ENCODE measurements around the gene CACNA1G. TPM values are rescaled to one million over a fixed set of nuclear protein-coding genes. Genes with fewer than 3 reads are reported as not detected.

CACNA1G gene
- total and polyA plus RNA-seq, 2 donors (not counting 1 experiment from before 2014, with no cell fraction given): 0.08 to 0.99 TPM

DNA sequence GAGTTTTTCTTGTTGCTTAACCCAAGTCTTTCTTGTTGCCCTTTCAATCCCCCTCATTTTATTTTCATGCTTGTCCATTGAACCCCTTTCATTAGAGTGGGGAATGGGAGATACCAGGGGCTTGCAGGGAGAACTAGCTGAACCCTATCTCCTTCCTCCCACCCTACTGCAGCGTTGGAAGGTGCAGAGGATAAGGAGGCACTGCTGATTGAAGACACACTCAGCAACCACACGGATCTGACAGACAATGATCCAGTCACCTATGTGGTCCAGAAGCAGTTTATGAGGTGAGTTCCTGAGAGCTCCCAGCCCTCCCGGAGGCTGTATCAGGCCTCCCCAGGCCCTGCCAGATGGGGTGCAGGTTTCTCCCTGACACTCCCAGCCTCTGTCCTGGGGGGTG, 114.7 kb downstream of the CACNA1G start:
- Histone ChIP-seq H3K27ac (ENCODE audit: insufficient read depth, low read length) (no peak overlapping the region), H3K4me2 (ENCODE audit: extremely low read depth, insufficient read depth, low read length) (no peak overlapping the region), H3K79me2 (ENCODE audit: control insufficient read depth, insufficient read depth, low read length) (no peaks in the 10 kb centered on the region), H3K4me3 (replicated peaks in 1 of 4; ENCODE audit: control extremely low read depth in 1 of 4, insufficient read depth in 1 of 4, low read depth in 3 of 4, low read length in 4 of 4) (no peak overlapping the region), H3K9ac (ENCODE audit: insufficient read depth, low read length) (no peak overlapping the region), H3K9me3 (ENCODE audit: control insufficient read depth, insufficient read depth, low read depth, low read length) (no peaks in the 10 kb centered on the region), H2AFZ (ENCODE audit: low read length) (no peak overlapping the region), H3K36me3 (ENCODE audit: control insufficient read depth, insufficient read depth, low read length) (no peaks in the 10 kb centered on the region), H3K4me1 (ENCODE audit: control insufficient read depth, extremely low read depth, insufficient read depth, low read length) (peaks cover 4% of the 10 kb centered on the region), H3K27me3 (ENCODE audit: control insufficient read depth, insufficient read depth, low read length) (no peaks in the 10 kb centered on the region), H4K20me1 (ENCODE audit: control insufficient read depth, extremely low read depth, insufficient read depth, low read length) (no peaks in the 10 kb centered on the region)
- TF ChIP-seq CTCF (conservative IDR thresholded peaks at IDR 0.05 in 1 of 2, IDR thresholded peaks at IDR 0.05 in 1 of 2; ENCODE audit: low read depth in 1 of 2, low read length in 2 of 2): no peak
- no peak for TF ChIP-seq EZH2 (IDR thresholded peaks at IDR 0.05; ENCODE audit: low read length, missing control alignments)
- no peak for DNase-seq (ENCODE audit: low read depth in 2 of 2)

GRCh38 chr17:50675627-50676026, 115.1 kb downstream of the CACNA1G start:
- H2AFZ ChIP-seq (ENCODE audit: low read length): no peak overlapping the region
- no peaks in the 10 kb centered on the region for H3K27me3 ChIP-seq (ENCODE audit: control insufficient read depth, insufficient read depth, low read length)
- DNase-seq (ENCODE audit: low read depth in 2 of 2): no peak
- H3K9me3 ChIP-seq (ENCODE audit: control insufficient read depth, insufficient read depth, low read depth, low read length): no peaks in the 10 kb centered on the region
- H4K20me1 ChIP-seq (ENCODE audit: control insufficient read depth, extremely low read depth, insufficient read depth, low read length): no peaks in the 10 kb centered on the region
- peaks cover 3% of the 10 kb centered on the region for H3K4me1 ChIP-seq (ENCODE audit: control insufficient read depth, extremely low read depth, insufficient read depth, low read length)
- no peaks in the 10 kb centered on the region for H3K79me2 ChIP-seq (ENCODE audit: control insufficient read depth, insufficient read depth, low read length)
- no peak overlapping the region for H3K4me2 ChIP-seq (ENCODE audit: extremely low read depth, insufficient read depth, low read length)
- H3K4me3 ChIP-seq (replicated peaks in 1 of 4; ENCODE audit: control extremely low read depth in 1 of 4, insufficient read depth in 1 of 4, low read depth in 3 of 4, low read length in 4 of 4): no peak overlapping the region
- H3K9ac ChIP-seq (ENCODE audit: insufficient read depth, low read length): no peak overlapping the region
- TF ChIP-seq CTCF (conservative IDR thresholded peaks at IDR 0.05 in 1 of 2, IDR thresholded peaks at IDR 0.05 in 1 of 2; ENCODE audit: low read depth in 1 of 2, low read length in 2 of 2) (no peak), EZH2 (IDR thresholded peaks at IDR 0.05; ENCODE audit: low read length, missing control alignments) (no peak)
- no peak overlapping the region for H3K27ac ChIP-seq (ENCODE audit: insufficient read depth, low read length)
- no peaks in the 10 kb centered on the region for H3K36me3 ChIP-seq (ENCODE audit: control insufficient read depth, insufficient read depth, low read length)

GRCh38 chr17:50676065-50676975, 115.8 kb downstream of the CACNA1G start:
- DNase-seq (ENCODE audit: low read depth in 2 of 2): no peak
- no peak overlapping the region for H3K4me2 ChIP-seq (ENCODE audit: extremely low read depth, insufficient read depth, low read length)
- no peaks in the 10 kb centered on the region for H3K9me3 ChIP-seq (ENCODE audit: control insufficient read depth, insufficient read depth, low read depth, low read length)
- H4K20me1 ChIP-seq (ENCODE audit: control insufficient read depth, extremely low read depth, insufficient read depth, low read length): no peaks in the 10 kb centered on the region
- no peak overlapping the region for H2AFZ ChIP-seq (ENCODE audit: low read length)
- H3K36me3 ChIP-seq (ENCODE audit: control insufficient read depth, insufficient read depth, low read length): no peaks in the 10 kb centered on the region
- no peak overlapping the region for H3K27ac ChIP-seq (ENCODE audit: insufficient read depth, low read length)
- no peak overlapping the region for H3K4me3 ChIP-seq (replicated peaks in 1 of 4; ENCODE audit: control extremely low read depth in 1 of 4, insufficient read depth in 1 of 4, low read depth in 3 of 4, low read length in 4 of 4)
- H3K9ac ChIP-seq (ENCODE audit: insufficient read depth, low read length): no peak overlapping the region
- no peak for TF ChIP-seq EZH2 (IDR thresholded peaks at IDR 0.05; ENCODE audit: low read length, missing control alignments)
- no peak for TF ChIP-seq CTCF (conservative IDR thresholded peaks at IDR 0.05 in 1 of 2, IDR thresholded peaks at IDR 0.05 in 1 of 2; ENCODE audit: low read depth in 1 of 2, low read length in 2 of 2)
- no peaks in the 10 kb centered on the region for H3K79me2 ChIP-seq (ENCODE audit: control insufficient read depth, insufficient read depth, low read length)
- no peaks in the 10 kb centered on the region for H3K27me3 ChIP-seq (ENCODE audit: control insufficient read depth, insufficient read depth, low read length)
- H3K4me1 ChIP-seq (ENCODE audit: control insufficient read depth, extremely low read depth, insufficient read depth, low read length): peaks cover 3% of the 10 kb centered on the region

Other genes starting within 250 kb of the CACNA1G start
- gene XYLT2, start 214.6 kb upstream of the CACNA1G start, total RNA-seq: 32.9 and 43.9 TPM in 2 replicates
- 11.3 and 12.7 TPM in 2 replicates for gene XYLT2, start 214.6 kb upstream of the CACNA1G start, polyA plus RNA-seq
- 43.4 and 53.3 TPM in 2 replicates for gene MRPL27, start 187.5 kb upstream of the CACNA1G start, total RNA-seq
- 113 and 142 TPM in 2 replicates for gene MRPL27, start 187.5 kb upstream of the CACNA1G start, polyA plus RNA-seq
- 0.51 and 2.3 TPM in 2 replicates for gene EME1, start 187.5 kb upstream of the CACNA1G start, total RNA-seq
- gene EME1, start 187.5 kb upstream of the CACNA1G start, polyA plus RNA-seq: 2.7 and 9.3 TPM in 2 replicates
- gene LRRC59, start 163.2 kb upstream of the CACNA1G start, total RNA-seq: 83.2 and 88.7 TPM in 2 replicates
- gene LRRC59, start 163.2 kb upstream of the CACNA1G start, polyA plus RNA-seq: 142 and 167 TPM in 2 replicates
- 21.1 and 23.6 TPM in 2 replicates for gene ACSF2, start 134.5 kb upstream of the CACNA1G start, total RNA-seq
- 12.9 and 16.5 TPM in 2 replicates for gene ACSF2, start 134.5 kb upstream of the CACNA1G start, polyA plus RNA-seq
- gene CHAD, start 91.8 kb upstream of the CACNA1G start, total RNA-seq: not detected in 2 replicates
- gene CHAD, start 91.8 kb upstream of the CACNA1G start, polyA plus RNA-seq: not detected in 2 replicates
- 23.9 and 28.4 TPM in 2 replicates for gene RSAD1, start 81.9 kb upstream of the CACNA1G start, total RNA-seq
- 12.5 and 13.8 TPM in 2 replicates for gene RSAD1, start 81.9 kb upstream of the CACNA1G start, polyA plus RNA-seq
- gene MYCBPAP, start 52.3 kb upstream of the CACNA1G start, total RNA-seq: 2.3 and 3.0 TPM in 2 replicates
- 0.16 and 0.40 TPM in 2 replicates for gene MYCBPAP, start 52.3 kb upstream of the CACNA1G start, polyA plus RNA-seq
- under 0.01 TPM in 1 of 2 replicates, not detected in the other for gene EPN3, start 28.0 kb upstream of the CACNA1G start, total RNA-seq
- gene EPN3, start 28.0 kb upstream of the CACNA1G start, polyA plus RNA-seq: not detected in 2 replicates
- 68.8 and 119 TPM in 2 replicates for gene SPATA20, start 13.5 kb upstream of the CACNA1G start, total RNA-seq
- gene SPATA20, start 13.5 kb upstream of the CACNA1G start, polyA plus RNA-seq: 19.9 and 21.6 TPM in 2 replicates
- 20.0 and 34.8 TPM in 2 replicates for gene ABCC3, start 74.2 kb downstream of the CACNA1G start, total RNA-seq
- 11.5 and 11.9 TPM in 2 replicates for gene ABCC3, start 74.2 kb downstream of the CACNA1G start, polyA plus RNA-seq
- 34.4 and 34.5 TPM in 2 replicates for gene ANKRD40, start 147.2 kb downstream of the CACNA1G start, total RNA-seq
- gene ANKRD40, start 147.2 kb downstream of the CACNA1G start, polyA plus RNA-seq: 59.9 and 65.9 TPM in 2 replicates
- gene LUC7L3, start 158.9 kb downstream of the CACNA1G start, total RNA-seq: 23.9 and 35.2 TPM in 2 replicates
- gene LUC7L3, start 158.9 kb downstream of the CACNA1G start, polyA plus RNA-seq: 45.2 and 56.5 TPM in 2 replicates
- under 0.01 TPM in 1 of 2 replicates, not detected in the other for gene ANKRD40CL, start 206.8 kb downstream of the CACNA1G start, total RNA-seq
- not detected in 2 replicates for gene ANKRD40CL, start 206.8 kb downstream of the CACNA1G start, polyA plus RNA-seq

Measured in fibroblast of lung (primary cell).